GM21825 (cell line): ENCODE results near the gene MLYCD.

ENCODE experiments used
- ATAC-seq: cut with Tn5 transposase; IDR thresholded peaks from one replicate; pipeline ENCODE4 v1.9.1; 2021; ENCODE audit warnings: mild to moderate bottlenecking, moderate library complexity; ENCODE audit not compliant: unreplicated experiment

Gene MLYCD

DNA sequence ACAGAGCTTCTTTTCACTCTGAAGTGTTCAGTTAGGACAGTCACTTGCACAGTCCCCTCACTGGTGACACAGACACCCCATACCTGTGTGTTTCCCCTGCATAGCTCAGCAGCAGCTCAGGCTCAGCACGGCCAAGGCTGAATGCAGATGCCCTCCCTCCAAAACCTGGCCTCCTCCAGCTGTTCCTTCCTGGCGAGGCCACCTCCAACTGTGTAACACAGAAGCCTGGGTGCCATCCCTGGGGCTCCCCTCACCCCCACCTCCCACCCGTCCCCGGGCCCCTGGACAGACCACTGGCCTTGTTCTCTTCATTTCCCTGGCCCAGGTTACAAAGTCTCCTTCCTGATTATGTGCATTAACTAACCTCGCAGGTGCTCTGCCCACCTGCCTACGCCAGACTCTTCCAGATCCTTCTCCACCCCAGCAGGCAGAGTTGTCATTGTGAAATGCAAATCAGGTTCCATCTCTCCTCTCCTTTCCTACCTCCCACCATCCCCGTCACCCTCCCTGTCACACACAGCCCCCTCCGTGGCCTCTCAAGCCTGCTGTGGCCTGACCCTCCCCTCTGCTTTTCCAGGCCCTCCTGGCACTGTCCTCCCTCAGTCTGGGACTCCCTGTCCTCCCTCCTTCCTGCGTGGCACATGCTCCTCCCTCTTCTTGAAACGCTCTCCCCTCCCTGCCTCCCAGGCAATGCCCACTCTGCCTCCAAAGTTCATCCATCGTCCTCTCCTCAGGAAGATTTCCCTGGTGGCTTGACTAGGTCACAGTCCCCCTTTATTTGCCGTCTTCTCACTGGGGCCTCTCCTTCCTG is 26.4 kb downstream of the MLYCD start:
- no peak for ATAC-seq

DNA sequence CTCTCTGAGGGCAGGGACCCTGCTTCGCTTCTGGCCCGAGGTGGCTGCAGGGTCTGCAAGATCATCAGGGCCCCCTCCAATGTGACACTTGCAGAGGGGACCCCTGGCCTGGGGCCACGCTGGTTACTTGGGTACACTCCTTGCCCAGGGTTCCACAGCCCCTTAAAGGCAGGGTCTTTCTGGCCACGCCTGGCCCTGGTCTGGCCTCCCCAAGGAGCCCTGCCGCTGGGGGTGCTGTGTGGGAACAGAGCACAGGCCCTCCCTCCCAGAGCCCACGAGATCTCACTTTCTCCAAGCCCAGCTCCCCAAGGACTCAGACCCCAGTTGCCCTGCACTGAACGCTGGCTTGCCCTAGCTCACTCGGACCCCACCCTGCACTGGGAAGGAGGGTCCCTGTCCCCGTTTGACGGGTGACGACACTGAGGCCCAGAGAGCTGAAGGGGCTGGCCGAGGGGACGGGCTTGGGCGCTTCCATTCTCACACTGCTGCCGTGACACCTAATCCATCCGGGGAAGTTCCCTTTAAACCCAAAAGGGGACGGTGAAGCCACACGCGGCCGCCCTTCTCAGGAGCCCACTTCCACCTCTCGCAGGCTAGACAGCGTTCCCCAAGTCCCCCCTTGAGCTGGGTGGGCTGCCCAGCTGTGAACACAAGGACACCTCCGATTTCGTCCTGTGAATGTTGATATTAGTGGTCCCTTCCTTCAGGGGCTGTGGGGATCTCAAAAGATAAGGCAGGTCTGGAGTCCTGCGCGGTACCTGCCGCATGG is 27.2 kb downstream of the MLYCD start:
- no peak for ATAC-seq

DNA sequence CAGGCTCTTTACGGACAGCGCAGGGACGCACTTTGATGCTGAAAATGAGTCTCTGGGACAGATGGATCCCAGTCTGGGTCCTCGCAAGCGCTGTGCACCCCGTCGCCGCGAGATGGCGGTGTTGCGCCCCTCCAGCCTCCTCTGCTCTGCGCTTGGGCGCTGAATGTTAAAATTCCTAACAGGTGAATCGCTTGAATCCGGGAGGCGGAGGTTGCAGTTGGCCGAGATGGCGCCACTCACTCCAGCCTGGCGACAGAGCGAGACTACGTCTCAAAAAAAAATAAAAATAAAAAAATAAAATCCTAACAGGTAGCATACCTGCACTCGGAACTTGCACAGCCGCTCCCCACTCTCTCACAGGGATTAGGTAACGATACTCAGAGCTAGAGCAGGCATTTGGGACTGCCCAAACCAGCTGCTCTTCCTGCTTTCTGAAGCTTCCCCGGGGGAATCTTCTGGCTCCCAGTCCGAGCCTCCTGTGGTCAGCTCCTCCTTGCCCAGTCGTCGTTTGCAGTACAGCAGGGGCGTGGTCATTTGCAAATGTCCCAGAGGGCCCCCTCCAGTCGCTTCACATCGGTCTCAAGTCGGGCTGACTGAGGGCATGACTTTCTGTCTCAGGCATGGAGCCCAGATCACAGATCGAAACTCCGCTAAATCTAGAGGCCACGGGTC is 27.9 kb downstream of the MLYCD start:
- no peak for ATAC-seq

DNA sequence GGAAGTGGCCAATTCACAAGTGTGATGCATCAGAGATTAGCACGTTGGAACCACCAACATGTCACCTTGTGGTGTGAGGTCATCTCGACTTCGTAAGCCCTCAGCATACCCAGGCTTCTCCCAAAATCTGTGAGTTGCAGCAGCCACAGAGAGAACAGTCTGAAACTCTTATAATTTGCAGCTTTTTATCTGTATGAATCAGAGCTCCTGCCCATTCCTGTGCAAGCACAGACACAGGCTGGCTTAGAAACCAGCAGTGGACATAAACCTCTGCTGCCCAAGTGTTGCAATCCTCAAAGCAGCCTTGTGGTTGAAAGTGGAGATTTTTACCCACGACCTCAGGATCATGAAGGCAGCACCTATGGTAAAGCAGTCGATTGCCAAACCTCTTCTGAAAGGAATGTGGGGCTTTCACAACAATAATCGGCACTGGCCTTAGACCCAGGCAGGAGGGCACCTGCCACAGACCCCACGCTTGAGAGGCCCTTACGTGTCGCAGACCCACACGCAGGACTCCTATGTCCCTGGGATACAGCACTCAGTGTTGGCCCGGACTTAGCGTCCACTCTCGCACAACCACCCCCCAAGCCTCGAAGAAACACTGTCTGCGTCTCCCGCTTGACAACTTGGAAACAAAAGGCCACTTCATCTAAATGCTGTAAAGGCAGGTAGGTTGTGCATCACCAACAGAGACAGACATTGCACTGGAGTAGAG is 29.6 kb downstream of the MLYCD start:
- ATAC-seq = no peak

DNA sequence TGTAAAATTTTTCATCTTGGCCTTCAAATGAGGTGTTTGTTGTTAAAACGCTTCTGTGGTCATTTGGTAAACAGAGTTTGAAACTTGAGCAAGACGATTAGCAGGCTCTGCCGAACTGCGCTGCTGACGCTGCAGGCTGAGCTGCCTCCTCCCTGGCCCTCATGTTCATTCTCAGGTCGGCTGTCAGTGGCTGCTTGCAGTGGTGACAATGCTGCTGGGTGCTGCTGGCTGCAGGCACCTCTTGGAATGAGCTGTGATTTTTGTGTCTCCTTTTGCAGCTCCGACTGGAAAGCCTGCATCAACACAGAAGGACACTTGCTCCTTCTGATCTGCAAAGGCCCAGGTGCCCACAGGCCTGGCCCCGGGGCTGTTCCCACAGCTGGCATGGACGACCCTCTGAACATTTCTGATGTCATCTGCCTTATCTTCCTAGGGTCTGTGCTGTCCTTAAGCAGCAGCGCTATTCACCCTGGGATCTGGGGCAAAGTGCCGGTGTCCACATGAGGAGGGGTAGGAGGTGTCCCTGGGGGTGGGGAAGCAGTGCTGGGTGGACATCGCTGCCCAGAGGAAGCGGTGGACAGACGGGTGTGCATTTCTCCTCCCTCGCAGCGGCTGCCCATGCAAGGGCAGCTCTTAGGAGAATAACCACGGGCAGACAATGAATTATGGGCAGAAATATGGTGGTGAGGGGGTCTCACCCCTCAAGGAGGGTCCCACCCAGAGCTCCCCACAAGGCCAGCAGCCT is 31.1 kb downstream of the MLYCD start:
- ATAC-seq = no peak

DNA sequence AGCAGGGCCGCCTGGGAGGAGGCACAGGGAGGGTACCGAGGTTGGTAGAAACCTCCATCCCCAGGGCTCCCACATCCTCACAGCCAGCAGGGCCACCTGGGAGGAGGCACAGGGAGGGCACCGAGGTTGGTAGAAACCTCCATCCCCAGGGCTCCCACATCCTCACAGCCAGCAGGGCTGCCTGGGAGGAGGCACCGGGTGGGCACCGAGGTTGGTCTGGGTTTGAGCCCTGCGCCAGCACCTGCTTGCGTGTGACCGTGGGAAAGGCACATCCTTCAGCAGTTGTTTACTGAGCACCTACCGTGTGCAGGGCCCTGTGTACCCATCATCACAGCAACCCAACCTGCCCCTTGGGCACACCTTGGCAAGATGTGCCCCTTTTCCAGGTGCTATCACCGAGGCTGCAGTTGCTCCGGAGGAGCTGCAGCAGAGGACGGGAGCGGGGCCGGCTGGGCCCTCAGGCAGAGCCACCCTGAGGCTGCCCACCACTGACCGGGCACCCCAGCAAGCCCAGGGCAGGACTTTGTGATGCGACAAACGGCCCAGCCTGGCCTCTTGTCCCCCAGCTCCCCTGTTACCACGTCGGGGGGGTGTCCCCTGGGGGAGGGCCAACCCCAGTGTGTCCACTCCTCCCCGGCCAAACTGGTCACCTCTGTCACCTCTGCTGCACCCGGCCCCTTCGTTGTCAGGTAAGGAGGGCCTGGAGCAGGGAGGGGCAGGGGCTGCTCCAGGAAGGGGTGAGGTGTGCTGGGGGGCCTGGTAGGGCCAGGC is 32.0 kb downstream of the MLYCD start:
- no peak for ATAC-seq

DNA sequence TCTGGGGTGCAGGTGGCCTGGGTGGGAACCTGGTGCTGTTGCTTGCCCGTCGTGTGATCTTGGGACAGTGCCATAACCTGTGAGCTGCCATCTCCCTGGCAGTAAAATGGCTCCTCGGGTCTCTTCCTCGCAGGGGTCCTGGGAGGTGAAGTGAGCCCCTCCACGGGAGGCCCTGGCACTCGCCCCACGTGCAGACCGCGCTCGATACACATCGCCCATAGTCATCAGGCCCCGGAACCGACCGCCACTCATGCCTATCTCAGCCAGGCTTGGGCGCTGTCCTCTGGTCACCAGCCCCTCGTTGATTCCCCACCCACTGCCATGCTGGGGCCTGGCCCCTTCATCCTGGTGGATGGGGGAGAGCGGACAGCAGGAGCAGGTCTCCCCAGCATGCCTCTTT is 32.6 kb downstream of the MLYCD start:
- ATAC-seq = no peak

DNA sequence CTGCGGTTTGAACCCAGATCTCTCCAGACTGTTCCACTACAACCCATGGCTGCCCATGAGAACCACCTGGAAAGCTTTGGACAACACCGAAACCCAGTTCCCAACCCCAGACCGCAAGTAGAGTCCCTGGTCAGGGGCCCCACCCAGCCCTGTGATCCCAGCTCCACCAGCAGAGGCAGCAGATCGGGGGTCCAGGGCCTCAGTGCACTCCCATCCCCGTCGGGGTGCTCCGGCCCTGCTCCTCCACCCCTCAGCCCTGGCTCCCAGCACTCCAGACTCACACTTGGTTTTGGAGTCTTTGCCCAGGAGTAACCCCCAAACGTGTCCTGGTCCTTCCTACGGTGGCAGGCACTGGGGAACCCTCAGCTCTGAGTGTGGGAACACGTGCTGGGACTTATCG is 33.4 kb downstream of the MLYCD start:
- ATAC-seq = no peak

DNA sequence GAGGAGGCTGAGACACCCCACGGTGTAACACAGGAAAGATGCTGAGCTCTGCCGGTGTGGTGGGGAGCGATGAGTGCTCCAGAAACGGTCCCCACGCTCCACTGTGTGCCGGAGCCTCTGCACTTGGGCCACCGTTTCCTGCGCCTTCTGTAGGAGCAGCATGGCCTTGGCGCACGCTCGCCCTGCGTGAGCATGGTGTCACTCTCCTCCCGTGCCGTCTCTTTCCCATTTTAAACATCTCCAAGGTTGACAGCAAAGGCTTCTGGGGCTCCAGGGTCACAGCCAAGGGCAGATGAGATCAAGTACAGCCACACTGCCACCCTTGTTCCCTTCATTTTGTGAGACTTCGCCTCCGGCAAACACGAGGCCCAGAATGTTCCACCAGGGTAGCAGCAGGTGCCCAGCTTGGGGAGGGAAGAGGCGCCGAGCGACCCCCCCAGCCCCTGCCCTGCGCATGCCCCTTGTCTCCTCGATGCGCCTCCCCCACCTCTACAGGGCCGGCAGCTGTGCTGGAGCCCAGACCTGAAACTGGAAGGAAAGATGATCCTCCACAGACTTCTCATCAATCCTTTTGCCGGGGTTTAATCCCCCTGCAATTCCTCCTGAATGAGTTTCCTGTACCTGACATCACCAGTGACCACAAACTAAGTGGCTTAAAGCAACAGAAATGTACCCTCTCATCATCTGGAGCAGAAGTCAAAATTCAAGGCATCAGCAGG is 34.2 kb downstream of the MLYCD start:
- no peak for ATAC-seq

DNA sequence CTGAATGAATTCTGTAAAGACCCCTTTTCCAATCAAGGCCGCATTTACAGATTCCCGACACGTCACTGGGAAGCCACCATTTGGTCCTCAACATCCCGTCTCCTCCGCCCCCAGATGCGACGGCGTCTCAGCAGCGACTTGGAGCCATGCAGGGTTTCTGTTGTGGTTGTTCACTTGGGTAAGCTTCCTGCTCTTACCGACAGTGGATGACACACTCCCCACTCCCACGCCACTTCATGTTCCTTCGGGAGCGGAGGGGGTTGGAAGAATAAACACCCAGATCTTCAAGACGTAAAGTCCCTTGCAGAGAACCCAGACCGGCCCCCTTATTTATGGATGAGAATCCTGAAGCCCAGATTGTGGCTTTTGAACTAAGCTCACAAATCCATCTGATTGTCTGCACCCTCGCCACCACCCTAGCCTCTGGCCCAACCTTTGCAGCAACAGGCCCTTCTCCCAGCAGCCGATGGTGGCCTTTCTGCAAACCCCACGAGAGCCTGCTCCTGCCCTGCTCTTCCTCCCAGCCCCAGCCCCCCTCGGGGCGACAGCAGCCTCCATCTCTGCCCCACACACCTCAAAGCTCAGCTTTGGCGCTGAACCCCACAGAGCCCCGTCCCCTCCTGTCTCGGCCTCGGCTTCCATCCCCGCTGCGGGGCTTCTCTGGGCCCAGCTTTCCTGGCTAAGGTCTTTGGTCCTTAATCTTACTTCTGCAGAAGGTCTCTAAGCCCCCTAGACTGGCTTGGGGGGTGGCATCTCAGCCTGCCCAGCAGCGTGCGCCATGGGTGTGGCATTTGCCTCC is 35.2 kb downstream of the MLYCD start:
- no peak for ATAC-seq

DNA sequence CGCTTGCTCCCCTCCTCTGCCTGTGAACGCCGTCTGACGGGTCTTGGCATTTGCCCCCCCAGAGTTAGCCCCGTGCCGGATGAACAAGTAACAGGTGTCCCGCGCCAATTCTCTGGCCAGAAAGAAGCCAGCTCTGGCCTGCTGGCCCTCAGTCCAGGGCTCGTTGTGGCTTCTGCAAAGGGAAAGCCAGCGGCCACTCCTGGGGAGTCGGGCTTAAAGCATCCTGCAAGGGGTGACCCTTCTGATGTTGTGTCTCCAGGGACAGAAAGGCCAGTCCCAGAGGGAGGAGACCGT is 35.7 kb downstream of the MLYCD start:
- no peak for ATAC-seq

DNA sequence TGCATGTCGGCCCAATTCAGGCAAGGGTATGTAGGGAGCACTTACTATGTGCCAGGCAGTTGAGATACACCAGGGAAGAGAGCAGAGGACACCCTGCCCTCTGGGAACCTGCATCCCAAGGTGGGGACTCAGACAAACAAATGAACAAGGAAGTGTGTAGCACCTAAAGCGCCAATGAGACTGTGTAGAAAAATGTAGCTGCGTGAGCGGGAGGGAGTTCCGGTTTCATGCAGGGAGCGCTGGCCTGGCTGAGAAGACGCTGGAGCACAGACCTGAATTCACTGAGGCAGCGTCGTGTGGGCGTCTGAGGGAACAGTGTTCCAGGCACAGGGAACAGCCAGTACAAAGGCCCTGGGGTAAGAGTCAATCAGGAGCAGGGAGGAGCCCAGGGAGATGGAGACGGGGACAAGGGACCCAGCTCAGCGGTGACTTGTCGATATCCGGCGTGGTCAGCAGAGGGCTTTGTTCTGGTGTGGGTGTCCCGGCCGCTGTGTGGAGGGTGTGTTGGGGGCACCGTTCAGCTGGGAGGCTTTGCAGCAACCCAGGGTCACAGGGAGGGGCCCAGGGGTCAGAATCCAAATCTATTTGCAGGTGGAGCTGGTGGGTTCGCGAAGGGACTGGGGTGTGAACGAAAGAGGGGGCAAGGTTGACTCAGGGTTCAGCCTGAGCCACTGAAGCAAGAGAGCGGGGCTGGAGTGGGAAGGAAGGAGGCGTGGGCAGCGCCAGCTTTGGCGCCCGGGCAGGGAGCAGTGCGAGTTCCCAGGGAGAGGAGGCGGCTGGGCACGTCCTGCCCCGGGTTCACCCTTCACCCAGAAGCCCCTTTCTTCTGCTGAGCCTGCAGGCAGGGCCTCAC is 36.3 kb downstream of the MLYCD start:
- ATAC-seq = no peak

DNA sequence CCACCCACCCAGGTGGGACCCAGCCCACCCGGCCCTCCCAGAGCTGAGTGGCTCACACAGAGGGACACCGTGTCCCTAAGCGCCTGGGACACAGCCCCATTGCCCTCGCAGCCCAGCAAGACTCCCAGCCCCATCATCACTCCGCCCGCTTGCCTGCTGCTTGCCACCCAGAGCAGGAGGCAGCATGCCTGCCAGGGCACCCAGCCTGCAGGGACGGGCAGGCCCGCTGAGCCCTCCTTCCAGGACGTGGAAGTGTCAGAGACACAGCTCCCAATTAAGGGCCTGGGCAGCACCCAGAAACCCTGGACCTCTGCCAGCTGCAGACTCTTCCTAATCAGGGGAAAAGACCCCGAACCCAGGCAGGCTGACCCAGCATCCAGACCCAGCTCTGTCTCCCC is 36.9 kb downstream of the MLYCD start:
- ATAC-seq = no peak

DNA sequence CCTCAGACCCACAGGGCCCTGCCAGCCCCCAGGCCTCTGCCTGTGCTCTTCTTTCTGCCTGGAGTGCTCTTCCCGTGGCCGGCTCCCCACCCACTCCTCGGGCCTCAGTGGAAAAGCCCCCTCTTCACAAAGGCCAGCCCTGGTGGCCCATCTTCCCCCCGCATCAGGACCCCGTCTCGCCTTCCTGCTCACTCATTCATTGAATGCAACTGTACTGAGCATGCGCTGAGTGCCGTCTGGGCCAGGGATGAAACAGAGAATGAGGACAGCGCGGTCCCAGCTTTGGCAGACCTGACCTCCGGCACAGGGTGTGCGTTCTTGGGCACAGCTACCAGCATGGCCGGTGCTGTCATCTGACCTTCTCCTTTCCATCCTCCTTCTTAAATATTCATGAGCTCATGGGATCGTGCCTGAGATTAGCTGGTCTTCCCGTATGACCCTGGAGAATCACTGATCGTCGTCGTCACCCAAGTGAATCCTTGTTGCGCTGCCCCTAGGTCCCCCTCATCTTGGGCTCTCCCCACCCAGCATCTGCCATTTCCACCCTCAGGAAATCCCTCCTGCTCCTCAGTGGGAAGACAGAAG is 37.8 kb downstream of the MLYCD start:
- no peak for ATAC-seq

DNA sequence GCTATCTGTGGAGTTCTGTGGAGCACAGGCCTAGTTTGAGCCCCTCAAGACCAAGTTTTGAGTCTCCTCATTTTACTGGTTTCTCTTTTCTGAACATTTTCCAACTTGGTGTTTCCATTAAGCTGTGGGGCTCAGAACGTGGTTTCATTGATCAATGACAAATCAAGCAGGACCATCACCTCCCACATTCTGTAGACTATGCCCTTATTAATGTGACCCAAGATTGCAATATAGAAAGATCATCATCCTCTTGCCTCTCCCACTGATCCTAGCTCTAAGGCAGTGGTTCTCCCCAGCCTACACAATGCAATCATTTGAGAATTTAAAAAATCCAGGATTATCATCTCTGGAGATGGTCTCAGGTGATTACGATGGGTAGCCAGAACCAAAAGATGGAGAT is 38.4 kb downstream of the MLYCD start:
- ATAC-seq = no peak

DNA sequence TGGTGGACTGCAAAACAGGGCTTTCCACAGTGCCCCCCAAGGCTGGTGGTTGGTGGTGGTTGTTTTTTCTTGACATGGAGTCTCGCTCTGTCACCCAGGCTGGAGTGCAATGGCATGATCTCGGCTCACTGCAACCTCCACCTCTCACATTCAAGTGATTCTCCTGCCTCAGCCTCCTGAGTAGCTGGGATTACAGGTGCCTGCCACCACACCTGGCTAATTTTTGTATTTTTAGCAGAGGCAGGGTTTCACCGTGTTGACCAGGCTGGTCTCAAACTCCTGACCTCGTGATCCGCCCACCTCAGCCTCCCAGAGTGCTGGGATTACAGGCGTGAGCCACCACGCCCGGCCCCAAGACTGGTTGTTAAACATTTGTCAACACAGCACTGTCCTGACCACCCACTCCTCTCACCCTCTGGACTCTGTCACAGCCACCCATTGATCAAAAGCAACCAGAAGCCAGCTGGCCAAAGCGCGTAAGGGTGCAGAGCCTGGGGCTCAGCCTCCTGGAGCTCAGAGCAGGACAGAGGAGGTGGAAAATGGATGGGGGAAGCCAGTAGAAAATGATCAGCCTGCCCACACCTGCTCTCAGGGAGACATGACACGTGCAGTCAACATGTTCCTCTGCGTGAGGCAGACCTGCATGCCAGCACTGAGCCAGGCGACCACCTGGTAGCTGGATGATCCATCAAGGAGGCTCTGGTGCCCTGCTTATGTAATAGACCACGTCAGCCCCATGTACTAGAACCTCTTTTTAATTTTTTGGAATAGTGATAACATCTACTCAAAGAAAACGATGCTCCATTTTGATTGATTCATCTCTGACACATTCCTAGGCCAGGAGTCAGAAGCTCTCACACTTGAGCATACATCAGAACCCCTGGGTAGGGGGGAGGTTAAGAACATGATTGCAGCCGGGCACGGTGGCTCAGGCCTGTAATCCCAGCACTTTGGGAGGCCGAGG is 39.3 kb downstream of the MLYCD start:
- no peak for ATAC-seq
